Measurements from ENCODE around the gene MITF.
"Not testable (repeated sequence)": the region's sequence is repeated elsewhere in the genome, so short reads cannot be mapped to it uniquely, and the experiment has no call there.

MITF gene

DNA sequence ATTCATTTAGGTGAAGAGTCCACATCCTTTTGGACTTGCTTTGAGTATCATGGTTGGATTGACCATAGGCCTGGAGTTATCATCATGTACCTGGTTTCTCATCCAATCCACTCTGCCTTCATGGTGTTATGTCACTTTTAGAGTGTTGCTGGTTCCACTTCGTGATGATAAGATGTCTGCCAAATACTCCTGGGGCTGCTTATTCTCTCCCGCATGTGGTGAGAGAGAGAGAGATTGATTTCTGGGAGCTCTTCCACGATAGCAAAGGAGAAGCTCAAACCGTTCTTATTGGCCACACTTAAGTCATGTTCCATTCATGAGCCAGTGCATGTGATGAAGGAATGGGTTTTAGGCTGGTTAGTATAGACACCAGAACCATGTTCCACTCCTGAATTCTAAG is 47.6 kb downstream of the MITF start:
- TF ChIP-seq, protein P1, sequence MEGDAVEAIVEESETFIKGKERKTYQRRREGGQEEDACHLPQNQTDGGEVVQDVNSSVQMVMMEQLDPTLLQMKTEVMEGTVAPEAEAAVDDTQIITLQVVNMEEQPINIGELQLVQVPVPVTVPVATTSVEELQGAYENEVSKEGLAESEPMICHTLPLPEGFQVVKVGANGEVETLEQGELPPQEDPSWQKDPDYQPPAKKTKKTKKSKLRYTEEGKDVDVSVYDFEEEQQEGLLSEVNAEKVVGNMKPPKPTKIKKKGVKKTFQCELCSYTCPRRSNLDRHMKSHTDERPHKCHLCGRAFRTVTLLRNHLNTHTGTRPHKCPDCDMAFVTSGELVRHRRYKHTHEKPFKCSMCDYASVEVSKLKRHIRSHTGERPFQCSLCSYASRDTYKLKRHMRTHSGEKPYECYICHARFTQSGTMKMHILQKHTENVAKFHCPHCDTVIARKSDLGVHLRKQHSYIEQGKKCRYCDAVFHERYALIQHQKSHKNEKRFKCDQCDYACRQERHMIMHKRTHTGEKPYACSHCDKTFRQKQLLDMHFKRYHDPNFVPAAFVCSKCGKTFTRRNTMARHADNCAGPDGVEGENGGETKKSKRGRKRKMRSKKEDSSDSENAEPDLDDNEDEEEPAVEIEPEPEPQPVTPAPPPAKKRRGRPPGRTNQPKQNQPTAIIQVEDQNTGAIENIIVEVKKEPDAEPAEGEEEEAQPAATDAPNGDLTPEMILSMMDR (IDR thresholded peaks at IDR 0.05; ENCODE audit: low read depth, low read length, missing control alignments): no peak
- no peak for DNase-seq (ENCODE audit: low read depth)
- no peak overlapping the region for H3K4me3 ChIP-seq (ENCODE audit: low read depth, low read length)
- in situ Hi-C loops (cut with HindIII; ENCODE audit: low sequenced_read_pairs): no loop called here

DNA sequence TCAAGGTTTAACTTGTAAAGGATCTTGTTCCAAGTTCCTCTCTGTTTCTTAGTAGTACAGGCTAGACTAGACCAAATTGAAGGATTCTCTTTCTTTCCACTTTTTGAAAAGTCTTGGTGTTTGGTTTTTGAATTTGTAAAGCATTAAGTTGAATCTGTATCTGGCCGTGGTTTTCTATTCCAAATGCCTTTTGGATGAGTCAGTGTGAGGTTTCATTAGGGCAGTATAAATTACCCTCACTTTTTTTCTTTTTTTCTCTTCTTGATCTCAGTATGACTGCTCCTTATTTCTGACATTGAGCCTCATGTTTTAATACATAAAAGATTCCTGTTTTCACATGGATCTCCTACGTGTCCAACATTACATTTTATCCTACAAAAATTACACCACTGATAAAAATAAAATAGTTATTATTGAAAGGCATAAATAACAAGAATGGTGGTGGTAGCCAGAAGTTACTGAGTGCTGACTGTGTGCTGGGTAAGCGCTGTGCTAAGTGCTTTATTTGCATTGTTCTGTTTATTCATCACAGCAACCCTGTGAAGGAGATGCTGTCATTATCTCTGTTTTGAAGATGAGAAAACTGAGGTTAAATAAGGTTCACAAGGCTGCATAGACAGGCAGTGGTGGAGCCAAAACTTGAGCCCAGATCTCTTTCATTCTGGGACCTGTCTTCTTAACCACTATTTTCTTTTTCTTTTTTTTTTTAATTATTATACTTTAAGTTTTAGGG is 48.3 kb downstream of the MITF start:
- in situ Hi-C loops (cut with HindIII; ENCODE audit: low sequenced_read_pairs): no loop called here
- TF ChIP-seq, protein P1 (IDR thresholded peaks at IDR 0.05; ENCODE audit: low read depth, low read length, missing control alignments): no peak
- DNase-seq (ENCODE audit: low read depth): peak; percentile 85
- no peak overlapping the region for H3K4me3 ChIP-seq (ENCODE audit: low read depth, low read length)

DNA sequence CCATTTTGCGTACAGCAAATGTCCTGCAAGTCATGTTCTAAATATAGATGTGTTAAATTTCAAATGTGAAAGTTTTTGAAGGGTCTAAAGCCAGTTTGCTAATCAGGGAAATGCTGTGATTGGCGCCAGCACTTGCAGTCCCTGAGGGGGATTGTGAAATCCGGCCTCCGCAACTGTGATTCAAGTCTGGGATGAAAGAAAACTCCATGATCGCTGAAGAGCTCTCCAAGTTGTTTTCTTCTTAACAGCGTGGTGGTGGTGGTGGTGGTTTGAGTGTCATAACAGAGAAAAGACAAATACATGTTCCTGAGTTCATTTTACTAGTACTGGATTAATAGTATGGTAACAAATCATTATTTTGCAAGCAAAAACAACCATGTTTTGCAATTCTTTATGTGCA is 51.8 kb downstream of the MITF start:
- DNase-seq (ENCODE audit: low read depth): peak; percentile 53

DNA sequence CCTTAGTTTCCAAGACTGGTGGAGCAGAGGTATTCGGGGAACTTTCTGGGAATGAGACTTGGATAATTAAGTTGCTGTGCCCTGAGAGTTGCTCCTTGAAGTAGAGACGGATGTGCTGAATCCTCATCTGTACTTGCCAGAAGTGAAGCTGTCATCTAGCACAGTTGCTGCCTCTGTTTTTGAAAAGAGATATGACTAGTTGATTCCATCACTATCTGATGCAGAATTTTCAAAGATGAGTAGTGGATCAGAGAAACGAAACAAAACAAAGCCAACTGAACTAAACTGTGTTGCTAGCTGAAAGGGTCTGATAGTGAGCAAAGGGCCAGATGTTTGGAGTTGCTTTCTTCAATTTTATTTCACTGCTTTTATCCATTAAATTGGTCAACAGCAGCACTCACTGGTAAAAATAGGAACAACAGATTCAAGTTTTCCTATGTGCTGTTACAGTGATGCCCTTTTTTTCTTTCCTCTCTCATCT is 52.7 kb downstream of the MITF start:
- no peak overlapping the region for H3K4me3 ChIP-seq (ENCODE audit: low read depth, low read length)
- in situ Hi-C loops (cut with HindIII; ENCODE audit: low sequenced_read_pairs): no loop called here
- TF ChIP-seq, protein P1 (IDR thresholded peaks at IDR 0.05; ENCODE audit: low read depth, low read length, missing control alignments): peak; percentile 47
- DNase-seq (ENCODE audit: low read depth): no peak

More for the DNA sequence above, 51.8 kb downstream of the MITF start:
- TF ChIP-seq, protein P1 (IDR thresholded peaks at IDR 0.05; ENCODE audit: low read depth, low read length, missing control alignments): no peak
- H3K4me3 ChIP-seq (ENCODE audit: low read depth, low read length): no peak overlapping the region
- in situ Hi-C loops (cut with HindIII; ENCODE audit: low sequenced_read_pairs): no loop called here

DNA sequence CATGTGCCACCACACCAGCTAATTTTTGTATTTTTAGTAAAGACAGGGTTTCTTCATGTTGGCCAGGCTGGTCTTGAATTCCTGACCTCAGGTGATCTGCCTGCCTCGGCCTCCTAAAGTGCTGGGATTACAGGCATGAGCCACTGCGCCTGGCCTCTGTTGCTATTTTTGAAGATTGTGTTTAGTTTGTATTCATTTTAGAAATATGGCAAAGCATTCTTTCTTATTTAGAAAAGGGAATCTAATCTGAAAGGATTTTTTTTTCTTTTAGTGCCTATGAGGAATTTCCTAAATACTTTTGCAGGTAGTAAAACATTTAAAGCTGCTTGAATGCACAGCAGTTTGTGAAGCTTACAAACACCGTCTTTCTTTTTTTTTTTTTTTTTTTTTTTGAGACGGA is 56.9 kb downstream of the MITF start:
- in situ Hi-C loops (cut with HindIII; ENCODE audit: low sequenced_read_pairs); DNase-seq (ENCODE audit: low read depth); H3K4me3 ChIP-seq (ENCODE audit: low read depth, low read length): not testable (repeated sequence)

DNA sequence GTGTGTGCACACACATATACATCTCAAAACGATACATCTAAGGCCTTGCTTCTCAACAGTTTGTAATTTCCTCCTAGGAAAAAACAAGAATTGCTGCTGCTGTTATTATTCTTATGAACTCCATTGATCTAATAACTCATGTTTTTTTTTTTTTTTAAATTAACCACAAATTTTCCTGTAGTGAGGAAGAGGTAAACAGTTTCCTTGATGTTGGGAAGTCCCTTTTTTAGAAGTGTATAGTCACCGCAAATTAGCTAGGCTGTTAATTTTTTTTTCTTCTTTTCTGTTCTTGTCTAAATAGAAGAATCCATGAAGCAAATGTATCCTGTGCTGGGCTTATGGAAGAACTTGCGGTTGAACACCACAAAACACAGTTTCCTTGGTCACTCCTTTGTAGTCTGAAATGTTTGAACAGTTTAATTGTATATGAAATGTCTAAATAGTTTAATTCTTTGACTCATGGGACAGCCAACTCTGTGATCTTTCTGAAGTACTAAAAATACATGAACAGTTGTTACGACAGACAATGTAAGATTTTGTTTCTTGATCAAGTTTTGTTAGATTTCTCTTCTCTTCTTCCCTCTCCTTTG is 64.5 kb downstream of the MITF start:
- in situ Hi-C loops (cut with HindIII; ENCODE audit: low sequenced_read_pairs): no loop called here
- no peak for DNase-seq (ENCODE audit: low read depth)
- TF ChIP-seq, protein P1 (IDR thresholded peaks at IDR 0.05; ENCODE audit: low read depth, low read length, missing control alignments): no peak
- H3K4me3 ChIP-seq (ENCODE audit: low read depth, low read length): no peak overlapping the region

DNA sequence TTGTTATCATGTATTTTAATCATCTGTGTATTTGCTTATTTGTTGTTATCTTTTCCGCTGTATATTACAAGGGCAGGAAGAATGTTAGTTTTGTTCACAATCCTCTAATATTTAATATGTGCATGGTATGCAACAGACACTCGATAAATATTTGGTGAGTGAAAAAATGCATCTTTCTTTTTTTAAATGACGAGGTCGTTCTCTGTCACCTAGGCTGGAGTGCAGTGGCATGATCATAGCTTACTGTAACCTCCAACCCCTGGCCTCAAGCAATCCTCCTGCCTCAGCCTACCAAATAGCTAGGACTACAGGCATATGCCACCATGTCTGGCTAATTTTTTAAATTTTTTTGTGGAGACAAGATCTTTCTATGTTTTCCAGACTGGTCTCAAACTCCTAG is 66.2 kb downstream of the MITF start:
- in situ Hi-C loops (cut with HindIII; ENCODE audit: low sequenced_read_pairs): loop anchor here (5.0 kb wide), 1 partner anchor 42 kb away; no protein-coding TSS in a partner anchor
- H3K4me3 ChIP-seq (ENCODE audit: low read depth, low read length): no peak overlapping the region
- no peak for DNase-seq (ENCODE audit: low read depth)
- TF ChIP-seq, protein P1 (IDR thresholded peaks at IDR 0.05; ENCODE audit: low read depth, low read length, missing control alignments): no peak
